ENCODE data around the gene RAB44. TPM values are rescaled to one million over a fixed set of nuclear protein-coding genes. Genes with fewer than 3 reads are reported as not detected.
"Not testable (repeated sequence)": the region's sequence is repeated elsewhere in the genome, so short reads cannot be mapped to it uniquely, and the experiment has no call there.

RAB44 gene
- total and polyA plus RNA-seq, 4 experiments from 2014 or later, result not detected

DNA sequence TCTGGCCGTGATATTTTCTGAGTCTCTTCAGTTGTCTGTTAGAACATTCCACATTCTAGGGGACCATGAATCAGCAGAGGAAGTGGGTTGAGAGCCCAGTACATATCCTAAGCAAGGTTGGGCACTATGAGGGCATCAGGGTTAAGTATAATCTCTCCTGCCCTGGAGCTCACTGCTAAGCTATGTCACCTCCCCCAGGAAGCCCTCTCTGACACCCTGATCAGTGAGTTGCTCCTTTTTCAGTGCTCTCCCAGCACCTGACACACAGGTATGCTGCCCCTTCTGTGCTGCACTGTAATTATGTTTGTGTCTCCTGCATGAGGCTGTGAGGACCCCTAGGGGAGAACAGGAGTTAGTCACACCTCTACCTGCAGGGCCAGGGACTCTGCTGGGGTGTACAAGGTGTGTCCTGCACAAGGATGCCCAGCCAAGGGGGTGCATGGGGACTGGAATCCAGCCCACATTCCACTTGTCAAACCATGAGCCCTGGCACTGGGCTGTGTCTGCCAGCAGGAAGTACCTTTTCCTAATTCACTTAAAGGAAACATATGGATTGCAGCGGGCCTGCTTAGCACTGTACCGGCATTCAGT is 3.9 kb downstream of the RAB44 start:
- no peak for DNase-seq
- Histone ChIP-seq H3K27ac (ENCODE audit: low read depth, low read length) (no peak overlapping the region), H3K27me3 (ENCODE audit: insufficient read depth, low read length) (no peaks in the 10 kb centered on the region), H3K4me3 (ENCODE audit: low read length in 2 of 2) (no peak overlapping the region), H3K4me1 (ENCODE audit: insufficient read depth, low read length) (no peaks in the 10 kb centered on the region), H3K9me3 (ENCODE audit: control insufficient read depth in 1 of 2, low read length in 2 of 2) (no peaks in the 10 kb centered on the region), H3K36me3 (ENCODE audit: insufficient read depth, low read length) (no peaks in the 10 kb centered on the region)
- peaks cover 0 to 14% (median 1%) of the 10 kb centered on the region in 4 donors for H3K4me1 Mint-ChIP-seq
- H3K27me3 Mint-ChIP-seq, result no peaks in the 10 kb centered on the region
- no peak overlapping the region for H3K4me3 Mint-ChIP-seq
- intact Hi-C loops (cut with micrococcal nuclease), result no loop called here
- ChIA-PET POLR2A (ENCODE audit: partially characterized antibody) (interaction anchor here (0.6 kb wide), 1 partner anchor 15 kb away, joined by 3 read pairs; no protein-coding TSS in a partner anchor), CTCF (ENCODE audit: partially characterized antibody) (no interaction called here)
- H3K27ac Mint-ChIP-seq, result no peak overlapping the region
- no peaks in the 10 kb centered on the region for H3K36me3 Mint-ChIP-seq
- H3K9me3 Mint-ChIP-seq, result peaks cover 0 to 2% (median 0%) of the 10 kb centered on the region in 8 donors

DNA sequence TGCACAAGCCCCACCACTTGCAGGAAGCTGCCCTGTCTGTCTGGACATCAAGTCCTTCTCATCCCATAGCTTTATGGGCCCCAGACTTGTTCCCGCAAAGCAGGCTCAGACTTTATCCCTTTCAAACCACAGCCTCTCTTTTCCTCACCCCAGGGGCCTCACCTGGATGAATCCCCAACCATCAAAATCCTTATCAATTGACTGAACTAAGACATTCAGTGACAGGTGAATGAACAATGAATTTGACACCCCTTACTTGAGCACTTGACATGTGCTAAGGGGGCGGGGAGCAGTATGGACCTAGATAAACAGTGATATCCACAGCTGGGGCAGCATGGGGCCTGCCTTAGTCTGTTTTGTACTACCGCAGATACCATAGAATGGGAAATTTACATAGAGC is 5.0 kb downstream of the RAB44 start:
- peaks cover 0 to 2% (median 0%) of the 10 kb centered on the region in 8 donors for H3K9me3 Mint-ChIP-seq
- no peaks in the 10 kb centered on the region for H3K27me3 ChIP-seq (ENCODE audit: insufficient read depth, low read length)
- no peak overlapping the region for H3K27ac ChIP-seq (ENCODE audit: low read depth, low read length)
- intact Hi-C loops (cut with micrococcal nuclease), result no loop called here
- H3K27me3 Mint-ChIP-seq, result no peaks in the 10 kb centered on the region
- peak overlapping the region in 3 of 7 donors; percentile 9 to 40 (median 26) for H3K27ac Mint-ChIP-seq
- H3K9me3 ChIP-seq (ENCODE audit: control insufficient read depth in 1 of 2, low read length in 2 of 2), result no peaks in the 10 kb centered on the region
- no peaks in the 10 kb centered on the region for H3K36me3 Mint-ChIP-seq
- peaks cover 0 to 4% (median 1%) of the 10 kb centered on the region in 4 donors for H3K4me1 Mint-ChIP-seq
- no peak overlapping the region for H3K4me3 ChIP-seq (ENCODE audit: low read length in 2 of 2)
- H3K36me3 ChIP-seq (ENCODE audit: insufficient read depth, low read length), result no peaks in the 10 kb centered on the region
- no peak for DNase-seq
- POLR2A ChIA-PET (ENCODE audit: partially characterized antibody), result no interaction called here
- no peak overlapping the region for H3K4me3 Mint-ChIP-seq
- CTCF ChIA-PET (ENCODE audit: partially characterized antibody), result no interaction called here
- H3K4me1 ChIP-seq (ENCODE audit: insufficient read depth, low read length), result no peaks in the 10 kb centered on the region

DNA sequence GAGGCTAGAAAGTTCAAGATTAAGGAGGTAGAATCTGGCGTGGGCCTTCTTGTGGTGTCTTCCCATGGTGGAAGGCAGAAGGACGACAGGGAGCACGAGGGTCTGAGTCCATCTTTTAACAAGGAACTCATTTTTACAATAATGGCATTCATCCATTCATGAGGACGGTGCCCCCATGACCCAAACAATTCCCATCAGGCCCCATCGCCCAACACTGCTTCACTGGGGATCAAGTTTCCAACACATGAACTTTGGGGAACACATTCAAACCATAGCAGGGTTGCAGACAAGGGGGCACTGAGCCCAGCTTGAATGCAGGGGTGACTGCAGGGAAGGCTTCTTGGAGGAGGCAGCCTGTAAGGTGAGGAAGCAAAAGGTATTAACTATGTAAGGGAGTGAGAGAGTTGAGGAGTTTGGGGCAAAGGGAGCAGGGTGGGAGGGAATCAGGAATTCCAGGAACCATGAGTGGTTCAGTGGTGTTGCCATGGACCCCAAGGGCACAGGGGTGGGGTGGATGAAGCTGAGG is 5.5 kb downstream of the RAB44 start:
- POLR2A ChIA-PET (ENCODE audit: partially characterized antibody), result interaction anchor here (0.7 kb wide), 1 partner anchor 8 kb away, joined by 3 read pairs; no protein-coding TSS in a partner anchor

DNA sequence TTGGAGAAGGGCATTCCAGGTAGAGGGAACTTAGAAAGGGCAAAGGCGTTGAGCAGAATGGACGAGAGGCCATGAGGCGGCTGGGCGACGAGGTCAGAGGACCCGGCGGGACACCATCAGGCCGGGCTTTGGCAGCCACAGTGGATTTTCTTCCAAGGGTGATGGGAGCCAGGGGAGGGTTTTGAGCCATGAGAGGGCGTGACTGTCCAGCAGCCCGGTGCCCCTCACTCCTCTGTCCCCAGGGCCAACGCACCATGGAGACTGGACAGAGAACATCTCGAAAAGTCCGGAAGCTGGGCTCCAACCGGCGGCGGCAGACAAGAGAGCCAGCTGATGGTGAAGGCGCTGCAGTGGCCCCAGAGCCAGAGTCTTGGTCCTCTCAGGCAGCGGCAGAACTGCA is 6.4 kb downstream of the RAB44 start:
- intact Hi-C loops (cut with micrococcal nuclease), result no loop called here
- H3K4me3 Mint-ChIP-seq, result no peak overlapping the region
- Histone ChIP-seq H3K4me1 (ENCODE audit: insufficient read depth, low read length) (no peaks in the 10 kb centered on the region), H3K36me3 (ENCODE audit: insufficient read depth, low read length) (no peaks in the 10 kb centered on the region), H3K27me3 (ENCODE audit: insufficient read depth, low read length) (no peaks in the 10 kb centered on the region), H3K9me3 (ENCODE audit: control insufficient read depth in 1 of 2, low read length in 2 of 2) (no peaks in the 10 kb centered on the region), H3K27ac (ENCODE audit: low read depth, low read length) (no peak overlapping the region), H3K4me3 (ENCODE audit: low read length in 2 of 2) (no peak overlapping the region)
- no peaks in the 10 kb centered on the region for H3K36me3 Mint-ChIP-seq
- peaks cover 0 to 2% (median 0%) of the 10 kb centered on the region in 8 donors for H3K9me3 Mint-ChIP-seq
- no peaks in the 10 kb centered on the region for H3K27me3 Mint-ChIP-seq
- POLR2A ChIA-PET (ENCODE audit: partially characterized antibody), result interaction anchor here (0.7 kb wide), 1 partner anchor 8 kb away, joined by 3 read pairs; no protein-coding TSS in a partner anchor
- CTCF ChIA-PET (ENCODE audit: partially characterized antibody), result no interaction called here
- peak overlapping the region in 1 of 7 donors; percentile 21 for H3K27ac Mint-ChIP-seq
- peaks cover 0 to 3% (median 0%) of the 10 kb centered on the region in 4 donors for H3K4me1 Mint-ChIP-seq
- no peak for DNase-seq

More for the DNA sequence above, 5.5 kb downstream of the RAB44 start:
- Mint-ChIP-seq H3K4me1 (peaks cover 0 to 3% (median 0%) of the 10 kb centered on the region in 4 donors), H3K9me3 (peaks cover 0 to 2% (median 0%) of the 10 kb centered on the region in 8 donors), H3K36me3 (no peaks in the 10 kb centered on the region), H3K4me3 (no peak overlapping the region), H3K27ac (no peak overlapping the region), H3K27me3 (no peaks in the 10 kb centered on the region)
- H3K27me3 ChIP-seq (ENCODE audit: insufficient read depth, low read length), result no peaks in the 10 kb centered on the region
- CTCF ChIA-PET (ENCODE audit: partially characterized antibody), result no interaction called here
- H3K27ac ChIP-seq (ENCODE audit: low read depth, low read length), result no peak overlapping the region
- H3K9me3 ChIP-seq (ENCODE audit: control insufficient read depth in 1 of 2, low read length in 2 of 2), result no peaks in the 10 kb centered on the region
- no peaks in the 10 kb centered on the region for H3K4me1 ChIP-seq (ENCODE audit: insufficient read depth, low read length)
- no peaks in the 10 kb centered on the region for H3K36me3 ChIP-seq (ENCODE audit: insufficient read depth, low read length)
- intact Hi-C loops (cut with micrococcal nuclease), result no loop called here
- DNase-seq, result no peak
- no peak overlapping the region for H3K4me3 ChIP-seq (ENCODE audit: low read length in 2 of 2)

DNA sequence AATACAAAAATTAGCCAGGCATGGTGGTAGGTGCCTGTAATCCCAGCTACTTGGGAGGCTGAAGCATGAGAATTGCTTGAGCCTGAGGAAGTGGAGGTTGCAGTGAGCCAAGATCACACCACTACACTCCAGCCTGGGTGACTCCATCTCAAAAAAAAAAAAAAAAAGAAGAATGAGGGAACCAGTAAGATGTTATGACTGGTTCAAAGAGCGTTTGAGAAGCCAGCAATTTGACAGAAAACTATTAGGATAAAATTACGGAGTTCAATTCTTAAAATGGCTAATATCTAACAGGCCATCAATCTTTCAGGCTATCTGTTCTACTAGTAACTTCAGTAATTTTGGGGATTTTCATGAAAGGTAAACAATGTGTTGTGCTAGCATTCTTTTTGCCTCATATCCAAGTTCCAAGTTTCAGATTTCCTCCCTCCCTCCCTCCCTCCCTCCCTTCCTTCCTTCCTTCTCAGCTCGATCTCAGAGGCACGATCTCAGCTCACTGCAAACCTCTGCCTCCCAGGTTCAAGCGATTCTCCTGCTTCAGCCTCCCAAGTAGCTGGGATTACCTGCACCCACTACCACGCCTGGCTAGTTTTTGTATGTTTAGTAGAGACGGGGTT is 7.4 kb downstream of the RAB44 start:
- H3K27me3 Mint-ChIP-seq; DNase-seq; H3K4me3 Mint-ChIP-seq; H3K9me3 Mint-ChIP-seq; H3K27me3 ChIP-seq (ENCODE audit: insufficient read depth, low read length); H3K4me1 Mint-ChIP-seq; H3K36me3 Mint-ChIP-seq; H3K4me1 ChIP-seq (ENCODE audit: insufficient read depth, low read length); H3K27ac Mint-ChIP-seq; intact Hi-C loops (cut with micrococcal nuclease); H3K36me3 ChIP-seq (ENCODE audit: insufficient read depth, low read length); H3K27ac ChIP-seq (ENCODE audit: low read depth, low read length); H3K9me3 ChIP-seq (ENCODE audit: control insufficient read depth in 1 of 2, low read length in 2 of 2); H3K4me3 ChIP-seq (ENCODE audit: low read length in 2 of 2): not testable (repeated sequence)
- ChIA-PET POLR2A (ENCODE audit: partially characterized antibody) (interaction anchor here (0.6 kb wide), 1 partner anchor 596 kb away, joined by 3 read pairs; no protein-coding TSS in a partner anchor), CTCF (ENCODE audit: partially characterized antibody) (interaction anchor here (1.6 kb wide), 1 partner anchor 54 kb away, joined by 6 read pairs; no protein-coding TSS in a partner anchor)

DNA sequence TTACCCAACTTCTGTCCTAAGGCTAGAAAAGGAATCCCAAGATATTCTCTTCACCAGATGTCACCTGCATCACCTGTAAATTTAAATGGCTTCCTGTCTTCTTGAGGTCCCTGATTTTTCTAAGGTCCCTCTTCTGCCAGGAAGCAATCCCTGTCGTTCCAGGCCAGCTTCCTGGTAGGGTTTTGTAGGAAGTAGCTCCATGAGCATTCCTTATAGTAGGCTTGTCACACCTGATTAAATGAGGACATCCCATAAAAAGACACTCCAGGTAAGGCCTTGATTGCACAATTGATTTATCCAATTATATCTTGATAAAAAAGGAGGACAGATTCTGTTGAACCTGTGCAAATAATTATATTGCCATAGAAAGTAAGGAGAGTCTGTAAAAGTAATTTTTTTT is 8.7 kb downstream of the RAB44 start:
- DNase-seq, result no peak
- Histone ChIP-seq H3K36me3 (ENCODE audit: insufficient read depth, low read length) (no peaks in the 10 kb centered on the region), H3K27ac (ENCODE audit: low read depth, low read length) (no peak overlapping the region), H3K4me3 (ENCODE audit: low read length in 2 of 2) (no peak overlapping the region), H3K4me1 (ENCODE audit: insufficient read depth, low read length) (no peaks in the 10 kb centered on the region), H3K9me3 (ENCODE audit: control insufficient read depth in 1 of 2, low read length in 2 of 2) (no peaks in the 10 kb centered on the region), H3K27me3 (ENCODE audit: insufficient read depth, low read length) (no peaks in the 10 kb centered on the region)
- H3K36me3 Mint-ChIP-seq, result no peaks in the 10 kb centered on the region
- H3K4me1 Mint-ChIP-seq, result peaks cover 0 to 3% (median 0%) of the 10 kb centered on the region in 4 donors
- intact Hi-C loops (cut with micrococcal nuclease), result no loop called here
- peaks cover 0 to 2% (median 0%) of the 10 kb centered on the region in 8 donors for H3K9me3 Mint-ChIP-seq
- ChIA-PET POLR2A (ENCODE audit: partially characterized antibody) (no interaction called here), CTCF (ENCODE audit: partially characterized antibody) (interaction anchor here (0.5 to 1.6 kb wide), 2 partner anchors 53 to 141 kb away, joined by 3 to 6 read pairs; no protein-coding TSS in a partner anchor)
- no peaks in the 10 kb centered on the region for H3K27me3 Mint-ChIP-seq
- no peak overlapping the region for H3K4me3 Mint-ChIP-seq
- no peak overlapping the region for H3K27ac Mint-ChIP-seq

DNA sequence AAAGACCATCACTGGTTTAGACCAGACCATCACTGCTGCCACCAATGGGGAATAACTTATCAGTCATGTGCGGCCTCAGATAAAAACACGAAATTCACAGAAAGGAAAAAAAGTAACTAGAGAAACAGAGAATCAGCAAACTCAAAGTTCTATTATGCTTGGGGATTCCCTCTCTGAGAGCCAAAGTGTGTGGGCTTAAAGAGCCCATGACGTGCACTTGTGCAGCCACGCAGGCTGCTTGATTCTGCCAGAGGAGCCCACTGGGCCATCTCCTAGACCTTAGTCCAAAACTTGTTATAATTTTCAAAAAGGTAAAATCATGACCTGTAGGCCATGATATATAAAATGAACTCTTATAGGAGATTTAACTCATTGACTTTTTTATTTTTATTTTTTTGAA is 15.2 kb downstream of the RAB44 start:
- H3K4me1 Mint-ChIP-seq, result no peaks in the 10 kb centered on the region
- no peaks in the 10 kb centered on the region for H3K36me3 Mint-ChIP-seq
- H3K4me3 Mint-ChIP-seq, result no peak overlapping the region

More for the DNA sequence above, 15.2 kb downstream of the RAB44 start:
- Histone ChIP-seq H3K9me3 (ENCODE audit: control insufficient read depth in 1 of 2, low read length in 2 of 2) (no peaks in the 10 kb centered on the region), H3K36me3 (ENCODE audit: insufficient read depth, low read length) (no peaks in the 10 kb centered on the region), H3K4me1 (ENCODE audit: insufficient read depth, low read length) (no peaks in the 10 kb centered on the region), H3K27me3 (ENCODE audit: insufficient read depth, low read length) (no peaks in the 10 kb centered on the region), H3K27ac (ENCODE audit: low read depth, low read length) (no peak overlapping the region), H3K4me3 (ENCODE audit: low read length in 2 of 2) (no peak overlapping the region)
- POLR2A ChIA-PET (ENCODE audit: partially characterized antibody), result no interaction called here
- Mint-ChIP-seq H3K27ac (no peak overlapping the region), H3K27me3 (no peaks in the 10 kb centered on the region), H3K9me3 (no peaks in the 10 kb centered on the region)
- intact Hi-C loops (cut with micrococcal nuclease), result no loop called here
- no peak for DNase-seq
- CTCF ChIA-PET (ENCODE audit: partially characterized antibody), result no interaction called here

Measured in CD4-positive, alpha-beta memory T cell (primary cell).